ENCODE measurements around the gene NDUFAF3.

The NDUFAF3 gene

DNA sequence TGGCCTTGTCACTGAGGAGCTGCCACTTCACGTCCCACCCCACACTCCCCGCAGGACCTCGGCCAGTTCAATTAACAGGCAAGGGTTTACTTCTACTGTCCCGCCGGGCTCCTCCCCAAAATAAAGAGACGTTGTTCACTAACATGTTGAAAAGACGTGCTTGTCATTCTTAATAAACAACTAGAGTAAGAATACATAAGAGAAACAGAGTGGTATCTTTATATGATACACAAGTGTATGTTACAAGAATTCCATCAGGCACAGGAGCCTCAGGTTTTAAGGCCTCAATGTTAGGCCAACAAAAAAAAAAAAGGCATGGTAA lies 7.6 kb downstream of the NDUFAF3 start:
- DNase-seq (ENCODE audit: low read depth) = no peak
- TF ChIP-seq, protein P1, sequence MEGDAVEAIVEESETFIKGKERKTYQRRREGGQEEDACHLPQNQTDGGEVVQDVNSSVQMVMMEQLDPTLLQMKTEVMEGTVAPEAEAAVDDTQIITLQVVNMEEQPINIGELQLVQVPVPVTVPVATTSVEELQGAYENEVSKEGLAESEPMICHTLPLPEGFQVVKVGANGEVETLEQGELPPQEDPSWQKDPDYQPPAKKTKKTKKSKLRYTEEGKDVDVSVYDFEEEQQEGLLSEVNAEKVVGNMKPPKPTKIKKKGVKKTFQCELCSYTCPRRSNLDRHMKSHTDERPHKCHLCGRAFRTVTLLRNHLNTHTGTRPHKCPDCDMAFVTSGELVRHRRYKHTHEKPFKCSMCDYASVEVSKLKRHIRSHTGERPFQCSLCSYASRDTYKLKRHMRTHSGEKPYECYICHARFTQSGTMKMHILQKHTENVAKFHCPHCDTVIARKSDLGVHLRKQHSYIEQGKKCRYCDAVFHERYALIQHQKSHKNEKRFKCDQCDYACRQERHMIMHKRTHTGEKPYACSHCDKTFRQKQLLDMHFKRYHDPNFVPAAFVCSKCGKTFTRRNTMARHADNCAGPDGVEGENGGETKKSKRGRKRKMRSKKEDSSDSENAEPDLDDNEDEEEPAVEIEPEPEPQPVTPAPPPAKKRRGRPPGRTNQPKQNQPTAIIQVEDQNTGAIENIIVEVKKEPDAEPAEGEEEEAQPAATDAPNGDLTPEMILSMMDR (conservative IDR thresholded peaks at IDR 0.05; ENCODE audit: control insufficient read depth, insufficient read depth, low read depth, low read length) = no peak
- peak overlapping the region; percentile 93 for H3K4me3 ChIP-seq (ENCODE audit: control insufficient read depth, low read depth, low read length)

DNA sequence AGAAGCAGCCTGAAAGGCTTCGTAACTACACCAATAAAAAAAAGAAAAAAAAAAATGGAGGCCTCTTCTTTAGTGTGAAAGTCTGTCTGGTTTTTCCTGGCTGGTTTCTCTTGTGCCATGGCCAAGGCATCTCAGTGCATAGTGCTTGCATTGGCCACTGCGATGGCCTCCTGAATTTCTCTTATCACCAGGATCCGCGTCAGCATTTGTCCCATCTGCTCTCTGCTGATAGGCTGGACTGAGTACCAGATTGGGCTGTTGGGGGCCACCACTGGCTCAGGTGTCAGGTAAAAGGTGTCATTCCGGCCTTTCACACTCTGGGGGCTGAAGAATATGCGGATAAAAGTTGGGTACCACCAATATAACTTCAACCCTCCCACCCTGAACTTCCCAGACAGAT lies 8.4 kb downstream of the NDUFAF3 start:
- TF ChIP-seq, protein P1 (conservative IDR thresholded peaks at IDR 0.05; ENCODE audit: control insufficient read depth, insufficient read depth, low read depth, low read length) = no peak
- no peak overlapping the region for H3K4me3 ChIP-seq (ENCODE audit: control insufficient read depth, low read depth, low read length)
- no peak for DNase-seq (ENCODE audit: low read depth)

DNA sequence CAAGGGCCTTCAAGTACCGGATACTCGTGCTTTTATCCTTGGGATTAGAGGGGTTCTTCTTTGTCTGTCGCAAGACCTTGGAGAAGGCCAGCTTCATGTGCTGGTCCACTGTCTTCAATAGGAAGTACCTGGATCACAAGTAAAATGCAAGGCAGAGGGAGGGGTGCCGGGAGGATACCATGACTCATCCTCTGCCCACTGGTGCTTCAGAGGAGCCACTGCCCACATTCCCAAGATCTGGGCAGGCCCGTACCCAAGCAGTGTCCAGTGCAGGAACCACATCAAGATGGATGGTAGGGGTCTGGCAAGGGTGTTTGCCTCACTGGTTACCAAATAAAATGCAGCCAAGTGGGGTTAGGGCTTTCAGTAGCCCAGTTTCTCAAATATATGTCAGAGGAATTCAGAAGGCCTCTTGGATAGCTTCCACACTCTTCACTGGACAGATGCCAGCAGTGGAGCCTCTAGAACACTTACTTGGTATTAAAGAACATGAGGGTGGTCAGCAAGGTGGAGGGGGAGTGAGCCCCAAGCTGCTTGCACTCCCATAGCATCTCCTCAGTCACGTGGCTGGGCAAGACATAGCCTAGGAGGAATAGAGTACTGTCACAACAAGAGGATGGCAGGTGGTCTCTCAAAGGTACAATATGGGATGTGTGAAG lies 10.9 kb downstream of the NDUFAF3 start:
- TF ChIP-seq, protein P1 (conservative IDR thresholded peaks at IDR 0.05; ENCODE audit: control insufficient read depth, insufficient read depth, low read depth, low read length) = no peak
- DNase-seq (ENCODE audit: low read depth) = no peak
- H3K4me3 ChIP-seq (ENCODE audit: control insufficient read depth, low read depth, low read length) = no peak overlapping the region

DNA sequence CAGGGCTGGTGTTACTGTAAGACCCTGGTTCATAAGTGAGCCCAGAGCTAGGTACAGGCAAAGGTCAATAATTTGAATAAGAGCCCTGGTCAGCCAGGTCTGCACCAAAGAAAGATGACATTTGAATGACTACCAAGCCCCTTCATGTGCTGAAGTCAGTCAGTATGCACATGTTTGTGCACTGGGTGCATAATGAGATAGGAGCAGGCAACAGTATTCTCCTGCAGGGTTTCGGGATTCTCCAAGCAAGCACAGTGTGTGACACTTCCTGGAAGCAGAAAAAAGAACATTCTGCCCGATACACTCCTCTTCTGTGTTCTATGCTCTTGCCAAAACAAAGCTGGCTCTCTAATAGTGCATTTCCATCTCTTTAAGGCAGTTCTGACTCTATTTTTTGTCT lies 12.7 kb downstream of the NDUFAF3 start:
- TF ChIP-seq, protein P1 (conservative IDR thresholded peaks at IDR 0.05; ENCODE audit: control insufficient read depth, insufficient read depth, low read depth, low read length) = no peak
- H3K4me3 ChIP-seq (ENCODE audit: control insufficient read depth, low read depth, low read length) = no peak overlapping the region
- DNase-seq (ENCODE audit: low read depth) = no peak

DNA sequence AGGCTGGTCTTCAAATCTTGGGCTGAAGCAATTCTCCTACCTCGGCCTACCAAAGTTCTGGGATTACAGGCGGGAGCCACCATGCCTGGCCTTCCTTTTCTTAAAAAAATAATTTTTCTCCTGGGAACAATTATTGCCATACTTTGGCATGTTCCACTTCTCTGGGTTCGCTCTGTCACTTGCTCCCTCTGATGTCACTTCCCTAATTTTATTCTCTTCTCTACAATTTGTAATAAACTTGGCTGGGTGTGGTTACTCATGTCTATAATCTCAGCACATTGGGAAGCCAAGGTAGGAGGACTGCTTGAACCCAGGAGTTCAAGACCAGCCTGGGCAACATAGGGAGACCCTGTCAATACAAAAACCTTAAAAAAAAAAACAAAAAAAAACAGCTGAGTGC lies 13.4 kb downstream of the NDUFAF3 start:
- H3K4me3 ChIP-seq (ENCODE audit: control insufficient read depth, low read depth, low read length) = no peak overlapping the region
- no peak for DNase-seq (ENCODE audit: low read depth)
- TF ChIP-seq, protein P1 (conservative IDR thresholded peaks at IDR 0.05; ENCODE audit: control insufficient read depth, insufficient read depth, low read depth, low read length) = no peak

DNA sequence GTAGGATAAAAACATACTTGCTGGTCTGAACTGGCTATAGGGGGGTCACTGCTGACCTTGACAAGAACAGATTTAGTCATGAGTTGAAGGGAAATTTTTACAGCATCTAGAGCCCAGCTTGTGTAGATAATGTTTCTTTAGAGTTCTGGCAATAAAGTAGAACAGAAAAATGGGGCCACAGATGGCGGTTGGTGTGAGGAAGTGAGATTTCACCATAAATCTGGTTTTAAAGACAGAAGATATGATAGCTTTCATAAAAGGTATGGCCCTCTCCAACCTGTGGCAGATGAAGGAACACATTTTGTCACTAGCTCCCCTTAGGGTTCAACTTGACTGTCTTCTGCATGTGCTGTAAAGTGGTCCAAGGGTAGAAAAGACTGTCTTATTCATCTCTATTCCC lies 31.6 kb downstream of the NDUFAF3 start:
- TF ChIP-seq, protein P1 (conservative IDR thresholded peaks at IDR 0.05; ENCODE audit: control insufficient read depth, insufficient read depth, low read depth, low read length) = no peak
- DNase-seq (ENCODE audit: low read depth) = no peak
- no peak overlapping the region for H3K4me3 ChIP-seq (ENCODE audit: control insufficient read depth, low read depth, low read length)

DNA sequence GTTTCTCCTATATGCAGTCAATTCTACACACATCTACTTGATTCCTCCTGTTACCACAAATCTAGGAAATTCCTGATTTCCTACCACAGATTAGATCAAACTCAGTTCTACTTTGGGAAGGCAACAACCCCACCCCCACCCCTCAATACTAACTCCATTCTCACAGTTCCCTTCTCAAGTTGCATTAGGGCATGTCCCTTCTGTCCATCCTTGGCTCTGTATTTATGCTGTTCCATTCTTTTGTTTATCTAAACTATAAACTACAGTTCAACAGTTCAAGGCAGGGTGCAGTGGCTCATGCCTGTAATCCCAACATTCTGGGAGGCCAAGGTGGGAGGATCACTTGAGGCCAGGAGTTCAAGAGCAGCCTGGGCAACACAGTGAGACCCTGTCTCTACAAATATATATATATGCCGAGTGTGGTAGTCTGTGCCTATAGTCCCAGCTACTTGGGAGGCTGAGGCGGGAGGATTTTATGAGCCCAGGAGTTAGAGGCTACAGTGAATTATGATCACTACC lies 32.5 kb downstream of the NDUFAF3 start:
- no peak for DNase-seq (ENCODE audit: low read depth)
- TF ChIP-seq, protein P1 (conservative IDR thresholded peaks at IDR 0.05; ENCODE audit: control insufficient read depth, insufficient read depth, low read depth, low read length) = no peak
- no peak overlapping the region for H3K4me3 ChIP-seq (ENCODE audit: control insufficient read depth, low read depth, low read length)

All from fibroblast of mammary gland (primary cell).